Smooth muscle cell of the brain vasculature (primary cell): Measurements from ENCODE around the gene PELI1.
A peak's percentile ranks its signal among the peaks of the same experiment; 100 is the strongest.
"Not testable (repeated sequence)": the region's sequence is repeated elsewhere in the genome, so short reads cannot be mapped to it uniquely, and the experiment has no call there.

Experiments
- DNase-seq: peaks from one replicate; pipeline ENCODE4 v3.0.0-alpha.2; 2012; ENCODE audit warnings: low read depth, low spot score

Gene PELI1

DNA sequence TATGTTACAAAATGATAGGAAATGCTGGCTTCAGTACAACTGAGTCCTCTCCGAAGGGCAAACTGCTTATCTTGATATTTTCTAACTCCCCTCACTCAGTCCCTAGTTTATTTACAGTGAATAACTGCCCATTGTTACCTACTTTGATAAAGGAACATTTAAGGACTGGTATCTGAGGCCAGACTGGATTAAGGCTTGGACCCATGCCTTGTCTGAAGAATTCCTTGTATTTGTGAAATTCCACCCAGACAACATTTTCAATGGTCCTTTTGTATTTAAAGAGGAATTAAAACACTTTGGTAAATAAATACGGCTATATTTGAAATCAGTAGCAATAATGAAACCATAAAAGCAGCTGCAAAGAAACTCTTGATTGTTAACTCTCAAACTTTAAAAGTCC is 58.3 kb downstream of the PELI1 start:
- DNase-seq: no peak

DNA sequence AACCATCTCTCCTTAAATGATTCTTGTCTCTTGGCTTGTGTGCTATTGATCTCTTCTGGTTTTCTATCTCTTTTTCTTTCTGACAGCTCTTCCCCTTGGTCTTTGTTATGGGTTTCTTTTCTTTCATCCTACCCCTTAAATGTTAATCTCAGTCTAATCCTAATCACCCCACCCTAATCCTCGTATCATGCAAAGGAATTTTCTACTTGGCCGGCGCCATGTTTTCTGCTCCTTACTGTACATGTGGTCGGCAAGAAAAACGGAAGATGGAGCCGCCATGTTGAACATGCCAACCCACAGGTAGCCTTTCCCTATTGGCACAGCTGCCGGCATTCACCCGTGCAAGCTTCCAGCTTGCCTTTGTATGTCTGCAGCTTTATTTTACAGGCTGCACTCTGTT is 63.2 kb downstream of the PELI1 start:
- DNase-seq: no peak

DNA sequence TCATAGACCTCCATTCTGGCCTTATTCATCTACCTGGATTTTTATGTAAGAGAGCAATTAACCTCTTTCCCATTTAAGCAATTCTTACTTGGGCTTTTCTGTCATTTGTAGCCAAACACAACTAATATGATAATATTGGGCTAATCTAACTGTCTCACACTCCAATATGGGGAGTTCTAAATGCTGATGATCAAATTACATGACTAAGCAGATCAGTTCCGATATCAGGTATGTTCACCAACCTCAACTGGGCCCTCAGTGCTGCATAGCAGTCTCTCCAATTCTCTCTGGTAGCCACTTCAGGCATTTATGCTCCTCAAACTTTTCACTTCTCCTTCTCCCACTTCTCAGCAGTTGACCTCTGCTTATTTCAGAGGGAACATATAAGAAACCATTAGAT is 64.0 kb downstream of the PELI1 start:
- no peak for DNase-seq

DNA sequence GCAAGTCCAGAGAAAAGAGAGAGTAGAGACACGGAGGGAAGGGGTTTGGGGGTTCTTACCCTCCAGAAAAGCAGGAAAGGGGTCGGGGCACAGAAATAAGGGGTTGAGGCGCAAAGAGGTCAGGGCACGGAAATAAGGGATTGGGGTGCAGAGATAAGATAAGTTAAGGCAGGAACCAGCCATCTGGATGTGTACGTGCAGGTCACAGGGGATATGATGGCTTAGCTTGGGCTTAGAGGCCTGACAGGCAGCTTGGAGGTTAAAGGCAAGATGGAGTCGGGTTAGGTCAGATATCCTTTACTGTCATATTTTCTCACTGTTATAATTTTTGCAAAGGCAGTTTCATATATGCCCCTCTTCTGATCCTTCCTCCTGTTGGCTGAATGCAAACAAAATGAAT is 64.5 kb downstream of the PELI1 start:
- not testable (repeated sequence) for DNase-seq

DNA sequence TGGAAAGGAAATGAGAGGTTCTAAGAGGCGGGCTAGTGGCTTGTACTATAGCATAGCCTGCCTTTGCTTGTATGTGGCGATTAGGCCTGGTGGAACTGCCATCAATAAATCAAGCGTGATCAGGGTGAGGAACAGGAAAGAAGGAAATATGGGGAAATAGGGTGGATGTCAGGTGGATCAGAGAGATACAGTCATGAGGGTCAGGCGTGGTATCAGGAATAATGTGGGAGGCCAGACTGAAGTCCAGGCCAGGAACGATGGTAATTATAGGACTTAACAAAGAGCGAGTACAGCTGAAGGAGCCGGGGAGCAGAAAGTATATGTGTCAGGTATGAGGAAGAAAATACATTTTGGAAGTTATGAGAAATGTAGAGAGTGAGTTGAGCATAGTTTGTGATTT is 67.4 kb downstream of the PELI1 start:
- not testable (repeated sequence) for DNase-seq

DNA sequence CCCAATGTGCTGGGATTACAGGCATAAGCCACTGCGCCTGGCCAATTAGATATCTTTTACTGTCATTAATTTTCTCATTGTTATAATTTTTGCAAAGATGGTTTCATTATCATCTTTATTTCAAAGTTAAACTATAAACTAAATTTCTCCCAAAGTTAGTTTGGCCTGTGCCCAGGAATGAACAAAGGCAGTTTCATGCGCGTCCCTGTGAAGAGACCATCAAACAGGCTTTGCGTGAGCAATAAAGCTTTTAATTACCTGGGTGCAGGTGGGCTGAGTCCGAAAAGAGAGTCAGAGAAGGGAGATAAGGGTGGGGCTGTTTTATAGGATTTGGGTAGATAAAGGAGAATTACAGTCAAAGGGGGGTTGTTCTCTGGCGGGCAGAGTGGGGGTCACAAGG is 69.6 kb downstream of the PELI1 start:
- DNase-seq: not testable (repeated sequence)

DNA sequence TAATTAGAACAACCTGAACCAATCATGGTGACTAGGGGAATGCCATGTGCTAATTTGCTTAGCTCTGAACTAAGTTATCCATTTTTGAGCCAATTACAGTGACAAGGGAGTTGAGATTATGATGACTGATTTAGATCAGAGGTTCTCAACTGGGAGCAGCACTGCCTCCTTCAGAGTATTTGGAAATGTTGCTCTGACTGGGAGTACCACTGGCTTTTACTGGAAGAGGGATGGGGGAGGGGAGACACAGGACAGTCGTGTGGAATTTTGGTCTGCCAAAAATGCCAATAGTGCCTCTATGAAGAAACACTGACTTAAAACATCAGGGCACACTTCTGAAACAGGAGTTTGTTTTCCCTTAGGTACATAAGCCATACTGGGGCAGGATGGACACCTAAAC is 76.9 kb downstream of the PELI1 start:
- DNase-seq: no peak

DNA sequence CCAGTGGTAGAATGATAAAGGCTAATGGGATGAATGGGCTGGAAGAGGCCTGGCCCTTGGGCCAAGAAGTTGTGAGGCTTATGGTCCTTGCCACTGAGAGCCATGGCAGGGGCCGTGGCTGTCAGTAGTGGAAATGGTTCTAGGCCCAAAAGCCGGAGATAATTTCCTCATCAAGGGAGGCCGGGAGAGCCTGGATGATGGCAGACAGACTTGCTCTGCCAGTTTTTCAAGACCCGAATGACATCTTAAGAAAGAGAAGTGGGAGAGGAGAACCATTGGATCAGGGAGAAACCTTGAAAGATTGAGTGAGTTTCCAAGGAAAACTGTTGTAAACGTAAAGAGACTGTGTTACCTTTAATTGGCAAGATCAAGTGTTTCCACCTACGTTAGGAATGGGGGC is 78.7 kb downstream of the PELI1 start:
- DNase-seq: no peak

DNA sequence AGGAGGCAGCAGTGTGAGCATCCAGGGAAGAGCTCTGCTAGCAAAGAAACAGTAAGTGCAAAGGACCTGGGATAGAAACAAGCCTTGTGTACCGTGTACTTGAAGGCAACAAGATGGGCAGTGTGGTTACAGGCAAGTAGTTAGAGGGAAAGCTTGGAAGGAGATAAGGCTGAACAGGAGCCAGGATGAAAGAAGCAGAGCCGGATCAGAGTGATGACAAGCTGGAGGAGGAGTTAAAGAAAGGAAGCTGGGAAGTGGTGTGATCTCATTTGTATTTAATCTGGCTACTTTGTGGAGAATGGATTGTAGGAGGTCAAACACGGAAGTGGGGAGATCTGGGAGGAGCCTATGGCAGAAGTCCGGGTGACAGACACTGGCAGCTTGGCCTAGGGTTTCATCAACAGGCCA is 80.3 kb downstream of the PELI1 start:
- no peak for DNase-seq

DNA sequence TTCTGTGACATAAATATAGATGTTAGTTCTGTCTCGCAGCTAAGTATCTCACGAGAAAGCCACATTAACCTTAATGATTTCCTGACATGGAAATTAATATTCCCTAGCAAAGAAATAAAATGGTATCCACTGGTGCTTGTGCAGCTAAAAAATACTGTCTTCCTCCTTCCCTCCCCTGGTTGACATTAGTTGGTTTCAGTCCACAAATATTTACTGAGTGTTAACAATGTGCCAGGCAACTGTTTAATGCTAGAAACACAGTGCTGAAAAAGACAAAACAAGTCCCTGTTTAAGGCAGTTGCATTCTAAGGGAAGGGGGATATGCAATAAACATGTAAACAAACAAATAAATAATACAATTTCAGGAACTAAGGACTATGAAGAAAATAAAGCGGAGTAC is 80.8 kb downstream of the PELI1 start:
- DNase-seq: no peak

DNA sequence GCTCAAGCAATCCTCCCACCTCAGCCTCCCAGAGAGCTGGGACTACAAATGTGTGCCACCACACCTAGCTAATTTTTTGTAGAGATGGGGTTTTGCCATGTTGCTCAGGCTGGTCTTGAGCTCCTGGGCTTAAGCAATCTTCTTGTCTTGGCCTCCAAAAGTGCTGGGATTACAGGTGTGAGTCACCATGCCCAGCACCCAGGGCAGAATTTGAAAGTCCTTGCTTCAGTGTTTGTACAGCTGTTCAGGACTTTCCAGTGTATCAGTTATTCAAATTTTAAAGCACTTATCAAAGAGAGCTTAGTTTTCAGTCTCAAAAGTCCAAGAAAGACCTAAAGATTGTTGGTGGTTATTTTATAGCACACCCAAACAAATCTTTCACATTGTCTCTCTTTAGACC is 81.4 kb downstream of the PELI1 start:
- no peak for DNase-seq

DNA sequence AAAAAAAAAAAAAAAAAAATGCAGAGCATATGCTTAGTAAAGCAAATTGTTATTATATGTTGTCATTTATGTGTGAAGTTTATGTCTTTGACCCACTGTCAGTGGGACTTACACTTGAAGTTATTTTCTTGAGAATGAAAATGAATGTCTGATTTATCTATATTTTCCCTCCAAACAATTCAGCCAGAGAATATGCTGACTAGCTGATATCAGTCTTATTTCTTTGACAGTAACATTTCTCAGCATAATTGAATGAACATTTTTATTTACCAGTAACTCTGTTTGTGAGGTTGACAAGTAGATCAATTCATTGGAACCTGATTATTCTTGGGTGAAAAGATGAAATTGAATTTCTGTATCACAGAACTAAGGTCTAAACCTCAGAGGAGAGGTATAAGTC is 85.0 kb downstream of the PELI1 start:
- DNase-seq: no peak

DNA sequence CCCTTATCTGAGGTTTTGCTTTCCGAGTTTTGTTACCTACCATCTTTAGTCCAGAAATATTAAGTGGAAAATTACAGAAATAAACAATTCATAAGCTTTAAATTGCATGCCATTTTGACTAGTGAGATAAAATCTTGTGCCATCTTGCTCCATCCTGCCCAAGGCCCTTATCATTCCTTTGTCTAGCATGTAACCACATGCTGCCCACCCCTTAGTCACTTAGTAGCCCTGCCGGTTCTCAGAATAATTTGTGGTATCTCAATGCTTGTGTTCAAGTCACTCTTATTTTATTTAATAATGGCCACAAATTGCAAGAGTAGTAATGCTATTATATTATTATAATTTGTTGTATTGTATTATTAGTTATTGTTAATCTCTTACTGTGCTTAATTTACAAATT is 88.2 kb downstream of the PELI1 start:
- no peak for DNase-seq

DNA sequence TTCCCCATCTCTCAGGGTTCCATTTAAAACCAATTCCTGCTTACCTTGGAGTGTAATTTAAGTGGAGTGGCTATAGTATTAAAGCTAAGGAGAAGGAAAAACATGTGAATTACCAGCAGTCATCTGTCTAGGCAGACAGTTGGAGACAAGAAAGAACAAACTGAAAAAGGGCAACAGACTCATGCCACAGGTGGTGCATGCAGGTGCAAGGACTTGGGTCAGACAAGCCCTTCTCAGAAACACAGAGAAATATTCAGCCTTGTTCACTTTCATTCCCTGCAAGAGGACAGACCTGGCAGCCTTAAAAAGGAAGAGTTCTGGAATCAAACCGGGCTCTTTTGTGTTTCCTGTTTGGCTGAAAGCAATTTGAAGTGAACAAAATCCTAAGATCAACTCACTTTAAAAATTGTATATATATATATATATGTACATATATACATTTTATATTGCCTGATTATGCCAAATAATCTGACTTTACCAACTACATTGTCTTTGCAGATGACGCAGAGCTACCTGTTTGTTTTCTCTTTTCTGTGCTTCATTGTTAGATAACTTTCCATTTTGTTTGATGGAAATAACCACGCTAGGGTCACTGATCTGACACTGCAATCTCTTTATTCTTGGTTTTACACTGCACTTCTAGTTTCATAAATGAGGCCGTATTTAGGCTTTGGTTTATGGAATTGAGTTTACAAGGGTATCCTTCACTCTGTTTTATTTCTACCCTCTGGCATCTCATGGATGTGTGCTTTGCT is 89.9 kb downstream of the PELI1 start:
- DNase-seq: no peak

DNA sequence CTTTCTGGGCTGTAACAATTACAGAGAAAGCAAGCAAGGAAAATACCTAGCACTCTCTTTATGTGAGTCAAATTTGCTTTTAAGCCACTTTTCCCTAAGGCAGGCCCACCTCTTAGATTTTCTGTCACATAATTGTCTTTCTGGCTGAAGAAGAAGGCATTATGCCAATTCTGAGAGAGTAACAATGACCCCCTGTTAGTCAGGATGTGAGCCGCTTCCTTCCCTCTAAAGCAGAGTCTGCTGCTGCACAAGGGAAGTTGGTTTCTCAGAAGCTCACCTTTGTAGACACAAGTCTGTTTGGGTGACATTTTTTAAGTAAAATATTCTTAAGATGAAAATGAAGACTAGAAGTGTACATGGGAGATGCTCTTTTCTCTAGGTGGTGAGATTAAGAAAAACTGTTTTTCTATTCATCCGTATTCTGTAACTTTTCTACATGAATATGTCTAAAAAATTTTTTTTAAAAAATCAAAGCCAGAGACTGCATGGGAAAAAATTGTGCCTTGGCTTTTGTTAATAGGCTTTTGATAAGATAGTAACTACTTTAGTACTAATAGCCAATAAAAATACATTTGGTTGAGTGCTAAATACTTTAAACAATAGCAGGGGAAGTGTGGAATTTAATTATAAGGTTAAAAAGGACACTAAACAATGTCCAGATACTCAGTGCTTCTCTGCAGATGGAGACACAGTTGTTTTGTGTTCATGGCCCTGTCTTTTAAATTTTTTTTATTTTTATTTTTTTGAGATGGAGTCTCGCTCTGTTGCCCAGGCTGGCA is 91.6 kb downstream of the PELI1 start:
- no peak for DNase-seq

DNA sequence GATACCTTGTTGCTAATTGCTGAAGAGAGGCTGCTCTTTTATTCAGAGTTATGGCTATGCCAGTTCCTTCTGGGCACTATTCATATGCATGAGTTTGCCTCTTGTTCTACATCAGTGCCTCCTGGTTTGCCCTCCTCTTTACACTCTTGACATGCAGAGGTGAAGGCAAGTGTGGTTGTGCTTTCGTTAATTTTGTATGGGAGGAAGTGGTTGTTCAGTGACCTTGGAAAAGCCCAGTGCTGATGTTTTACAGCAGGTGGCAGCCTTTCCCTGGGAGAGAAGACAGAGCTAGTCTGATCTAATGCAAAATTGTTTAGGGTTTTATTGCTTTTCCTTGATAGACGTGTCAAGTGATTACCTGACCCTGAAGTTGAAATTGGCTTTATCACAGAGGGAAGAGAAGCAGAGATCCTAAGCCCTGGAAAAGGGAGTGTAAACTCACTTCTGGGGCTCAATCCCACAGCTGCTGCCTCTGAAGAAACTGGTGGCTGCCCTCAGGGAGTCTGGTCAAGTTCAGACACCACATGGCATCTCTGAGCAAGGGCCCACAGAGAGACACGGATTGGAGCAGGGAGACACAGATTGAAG is 94.5 kb downstream of the PELI1 start:
- DNase-seq: peak; percentile 28

DNA sequence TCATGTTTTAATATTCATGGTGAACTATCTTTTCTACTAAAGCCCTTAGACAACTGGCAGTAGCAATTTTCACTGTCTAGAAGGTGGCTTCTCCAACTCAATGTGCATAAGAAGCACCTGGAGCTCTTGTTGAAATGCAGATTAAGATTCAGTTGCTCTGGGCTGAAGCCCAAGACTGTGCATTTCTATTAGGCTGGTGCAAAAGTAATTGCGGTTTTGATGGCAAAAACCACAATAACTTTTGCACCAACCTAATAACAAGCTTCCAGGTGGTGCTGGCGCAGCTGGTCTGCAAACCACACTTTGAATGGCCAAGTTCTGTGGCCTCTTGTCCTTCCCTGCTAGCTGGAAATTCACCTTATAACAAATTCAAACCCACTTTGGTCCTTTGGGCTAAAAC is 98.3 kb downstream of the PELI1 start:
- DNase-seq: no peak
